ENCODE data around the gene PIAS4.

The PIAS4 gene

DNA sequence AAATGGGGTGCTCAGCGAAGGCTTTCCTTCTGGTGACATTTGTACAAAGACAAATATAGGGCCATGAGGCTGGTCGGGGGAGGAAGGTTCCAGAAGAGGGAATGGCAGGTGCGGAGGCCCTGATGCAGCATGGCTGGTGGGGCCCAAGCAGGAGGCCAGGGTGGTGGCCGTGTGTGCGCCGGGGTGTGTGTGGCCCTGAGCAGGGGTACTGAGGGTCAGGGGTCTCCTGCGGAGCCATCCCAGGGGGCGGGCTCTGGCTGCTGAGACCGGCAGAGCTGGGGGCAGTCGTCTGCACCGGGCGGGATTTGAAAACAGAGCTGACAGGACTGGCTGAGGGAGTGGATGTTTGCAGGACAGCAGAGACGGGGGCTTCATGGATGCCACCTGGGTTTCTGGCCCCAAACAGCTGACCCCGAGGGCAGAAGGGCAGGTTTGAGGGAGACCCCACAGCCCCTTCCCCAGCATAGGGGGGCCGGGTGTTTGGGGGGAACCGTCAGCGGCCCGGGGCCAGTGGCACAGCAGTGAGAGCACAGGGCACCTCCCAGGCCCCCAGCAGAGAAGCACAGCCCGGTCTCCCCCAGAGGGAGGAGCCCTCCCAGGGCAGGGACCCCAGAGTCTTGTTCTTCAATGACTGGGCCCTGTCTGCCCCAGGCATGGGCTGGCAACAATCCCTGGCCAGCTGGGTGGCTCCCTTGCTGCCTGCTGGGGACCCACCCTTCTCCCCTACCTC, 11.4 kb downstream of the PIAS4 start:
- Histone ChIP-seq H3K9ac (ENCODE audit: low read depth, low read length) (no peak overlapping the region), H3K4me2 (ENCODE audit: low read length) (no peak overlapping the region), H3K36me3 (ENCODE audit: insufficient read depth, low read length) (peaks cover 21% of the 10 kb centered on the region), H3K4me1 (ENCODE audit: control insufficient read depth, insufficient read depth, low read length) (no peaks in the 10 kb centered on the region), H3K4me3 (ENCODE audit: low read length) (no peak overlapping the region), H3K9me3 (replicated peaks; ENCODE audit: low read length) (no peaks in the 10 kb centered on the region), H3K27me3 (ENCODE audit: control insufficient read depth, insufficient read depth, low read length) (no peaks in the 10 kb centered on the region)

DNA sequence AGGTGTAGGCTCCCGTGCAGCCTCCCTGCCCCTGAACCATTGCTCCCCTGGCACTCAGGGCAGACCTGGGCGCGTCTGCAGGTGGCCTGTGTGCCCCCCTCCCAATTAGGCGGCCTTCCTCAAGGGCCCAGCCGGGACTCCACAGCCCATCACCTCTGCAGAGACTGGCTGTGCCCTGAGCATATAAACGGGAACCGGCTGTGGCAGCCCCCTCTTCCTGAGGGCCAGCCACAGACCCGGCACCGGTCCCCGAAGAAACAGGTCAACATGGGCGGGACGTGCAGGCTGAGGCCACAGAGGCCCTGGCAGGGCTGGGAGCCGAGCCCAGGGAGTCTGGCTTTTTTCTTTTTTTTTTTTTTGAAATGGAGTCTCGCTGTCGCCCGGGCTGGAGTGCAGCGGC, 12.0 kb downstream of the PIAS4 start:
- H3K9me3 ChIP-seq (replicated peaks; ENCODE audit: low read length) = no peaks in the 10 kb centered on the region
- H3K36me3 ChIP-seq (ENCODE audit: insufficient read depth, low read length) = peaks cover 21% of the 10 kb centered on the region
- H3K9ac ChIP-seq (ENCODE audit: low read depth, low read length) = no peak overlapping the region
- H3K4me3 ChIP-seq (ENCODE audit: low read length) = no peak overlapping the region
- H3K4me2 ChIP-seq (ENCODE audit: low read length) = no peak overlapping the region
- H3K4me1 ChIP-seq (ENCODE audit: control insufficient read depth, insufficient read depth, low read length) = no peaks in the 10 kb centered on the region
- H3K27me3 ChIP-seq (ENCODE audit: control insufficient read depth, insufficient read depth, low read length) = no peaks in the 10 kb centered on the region

DNA sequence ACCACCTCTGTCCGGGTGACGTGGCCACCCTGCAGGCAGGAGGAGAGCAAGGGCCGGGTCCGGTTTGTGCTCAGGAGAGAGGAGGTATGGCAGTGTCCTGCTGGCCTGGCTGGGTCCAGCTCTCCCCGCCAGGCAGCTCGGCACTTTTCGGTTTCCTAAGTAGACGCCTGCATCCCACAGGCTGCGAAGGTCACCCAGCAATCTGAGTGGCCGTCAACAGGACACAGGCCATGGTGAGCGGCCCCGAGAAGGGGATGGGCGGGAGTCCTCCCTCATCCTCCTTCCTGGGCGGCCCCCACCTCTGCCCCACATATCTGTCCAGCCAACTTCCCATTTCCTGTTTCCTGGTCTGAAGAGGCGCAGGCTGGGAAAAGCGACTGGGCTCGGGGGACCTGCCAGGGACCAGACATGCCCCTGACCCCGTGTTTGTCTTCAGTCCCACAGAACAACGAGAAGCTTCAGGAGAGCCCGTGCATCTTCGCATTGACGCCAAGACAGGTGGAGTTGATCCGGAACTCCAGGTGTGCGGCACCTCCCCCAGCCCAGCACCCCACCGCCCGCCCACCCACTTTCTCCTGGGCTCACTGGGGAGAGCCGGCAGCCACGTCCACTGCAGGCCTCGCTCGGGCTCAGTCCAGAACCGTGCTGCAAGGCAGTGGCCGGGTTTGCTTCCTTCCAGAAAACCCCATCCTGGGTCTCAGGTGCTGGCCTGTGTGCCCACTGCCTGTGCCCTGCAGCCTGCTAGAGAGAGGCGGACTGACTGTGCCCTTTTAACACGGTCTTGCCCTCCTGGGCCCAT, 16.3 kb downstream of the PIAS4 start:
- Histone ChIP-seq H3K27me3 (ENCODE audit: control insufficient read depth, insufficient read depth, low read length) (no peaks in the 10 kb centered on the region), H3K4me1 (ENCODE audit: control insufficient read depth, insufficient read depth, low read length) (no peaks in the 10 kb centered on the region), H3K9me3 (replicated peaks; ENCODE audit: low read length) (no peaks in the 10 kb centered on the region), H3K4me2 (ENCODE audit: low read length) (no peak overlapping the region), H3K9ac (ENCODE audit: low read depth, low read length) (no peak overlapping the region), H3K36me3 (ENCODE audit: insufficient read depth, low read length) (peaks cover 17% of the 10 kb centered on the region), H3K4me3 (ENCODE audit: low read length) (no peak overlapping the region)

DNA sequence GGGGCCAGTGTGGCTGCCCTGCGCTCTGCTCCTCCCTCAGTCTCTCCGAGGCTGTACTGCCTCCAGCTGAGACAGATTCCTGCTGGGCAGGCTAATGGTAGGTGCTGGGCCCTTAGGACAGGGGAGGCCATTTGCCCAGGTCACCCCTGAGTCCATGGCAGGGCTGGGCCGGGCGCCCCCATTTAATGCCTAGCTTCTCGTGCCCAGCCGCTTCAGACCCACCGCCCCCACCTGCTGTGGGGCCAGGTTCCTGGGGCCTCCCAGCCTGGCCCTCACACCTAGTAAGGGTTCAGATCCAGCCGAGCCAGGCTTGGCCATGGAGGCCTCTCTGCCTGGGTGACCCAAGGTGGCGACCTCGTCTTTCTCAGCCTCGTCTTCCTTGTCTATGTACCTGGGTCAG, 17.8 kb downstream of the PIAS4 start:
- Histone ChIP-seq H3K36me3 (ENCODE audit: insufficient read depth, low read length) (peaks cover 22% of the 10 kb centered on the region), H3K9ac (ENCODE audit: low read depth, low read length) (no peak overlapping the region), H3K9me3 (replicated peaks; ENCODE audit: low read length) (no peaks in the 10 kb centered on the region), H3K4me3 (ENCODE audit: low read length) (no peak overlapping the region), H3K4me1 (ENCODE audit: control insufficient read depth, insufficient read depth, low read length) (no peaks in the 10 kb centered on the region), H3K27me3 (ENCODE audit: control insufficient read depth, insufficient read depth, low read length) (no peaks in the 10 kb centered on the region), H3K4me2 (ENCODE audit: low read length) (no peak overlapping the region)

DNA sequence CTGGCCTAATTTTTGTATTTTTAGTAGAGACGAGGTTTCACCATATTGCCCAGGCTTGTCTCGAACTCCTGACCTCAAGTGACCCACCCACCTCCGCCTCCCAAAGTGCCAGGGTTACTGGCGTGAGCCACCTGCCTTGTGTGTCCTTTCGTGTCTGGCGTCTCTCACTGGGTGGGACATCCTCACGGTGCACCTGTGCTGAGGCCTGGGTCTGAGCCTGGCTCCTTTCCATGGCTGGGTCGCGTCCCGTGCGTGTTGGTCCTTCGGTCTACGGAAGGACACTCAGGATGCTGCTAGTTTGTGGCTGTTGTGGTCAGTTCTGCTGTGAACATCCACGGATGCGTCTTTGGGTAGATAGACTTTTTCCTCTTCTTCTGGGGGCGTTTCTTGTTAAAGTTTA, 19.6 kb downstream of the PIAS4 start:
- Histone ChIP-seq H3K4me2 (ENCODE audit: low read length) (no peak overlapping the region), H3K36me3 (ENCODE audit: insufficient read depth, low read length) (peaks cover 22% of the 10 kb centered on the region), H3K4me3 (ENCODE audit: low read length) (no peak overlapping the region), H3K27me3 (ENCODE audit: control insufficient read depth, insufficient read depth, low read length) (no peaks in the 10 kb centered on the region), H3K4me1 (ENCODE audit: control insufficient read depth, insufficient read depth, low read length) (no peaks in the 10 kb centered on the region), H3K9me3 (replicated peaks; ENCODE audit: low read length) (no peaks in the 10 kb centered on the region), H3K9ac (ENCODE audit: low read depth, low read length) (no peak overlapping the region)

DNA sequence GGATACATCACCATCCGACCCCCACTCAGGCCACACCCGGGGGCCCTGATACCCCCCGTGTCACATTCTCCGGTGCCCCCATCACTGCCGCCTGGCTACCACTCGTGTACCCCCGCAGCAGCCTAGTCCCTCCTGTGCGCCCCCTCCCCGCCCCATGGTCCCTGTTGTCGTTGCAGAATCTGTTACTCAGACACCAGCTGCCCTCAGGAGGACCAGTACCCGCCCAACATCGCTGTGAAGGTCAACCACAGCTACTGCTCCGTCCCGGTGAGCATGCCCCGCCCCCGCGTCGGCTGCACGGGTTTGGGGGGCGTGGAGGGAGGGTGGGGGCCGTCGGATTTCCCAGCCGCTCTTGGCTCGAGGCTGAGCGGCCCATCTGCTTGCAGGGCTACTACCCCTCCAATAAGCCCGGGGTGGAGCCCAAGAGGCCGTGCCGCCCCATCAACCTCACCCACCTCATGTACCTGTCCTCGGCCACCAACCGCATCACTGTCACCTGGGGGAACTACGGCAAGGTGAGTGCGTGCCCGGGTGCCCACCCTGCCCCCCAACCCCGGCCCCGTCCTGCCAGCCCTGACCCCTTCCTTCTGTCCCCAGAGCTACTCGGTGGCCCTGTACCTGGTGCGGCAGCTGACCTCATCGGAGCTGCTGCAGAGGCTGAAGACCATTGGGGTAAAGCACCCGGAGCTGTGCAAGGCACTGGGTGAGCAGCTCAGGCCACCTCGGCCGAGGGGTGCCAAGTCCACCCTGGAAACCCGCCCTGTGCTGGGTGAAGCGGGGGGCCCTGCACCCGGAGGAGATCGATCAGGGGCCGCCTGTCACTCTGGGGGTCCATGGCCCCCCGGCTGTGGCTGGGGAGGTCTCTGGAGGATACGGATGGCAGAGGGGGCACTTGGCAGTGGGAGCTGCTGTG, 21.1 kb downstream of the PIAS4 start:
- H3K9me3 ChIP-seq (replicated peaks; ENCODE audit: low read length) = no peaks in the 10 kb centered on the region
- H3K27me3 ChIP-seq (ENCODE audit: control insufficient read depth, insufficient read depth, low read length) = no peaks in the 10 kb centered on the region
- no peak overlapping the region for H3K4me2 ChIP-seq (ENCODE audit: low read length)
- H3K36me3 ChIP-seq (ENCODE audit: insufficient read depth, low read length) = peaks cover 33% of the 10 kb centered on the region
- no peaks in the 10 kb centered on the region for H3K4me1 ChIP-seq (ENCODE audit: control insufficient read depth, insufficient read depth, low read length)
- H3K4me3 ChIP-seq (ENCODE audit: low read length) = no peak overlapping the region
- no peak overlapping the region for H3K9ac ChIP-seq (ENCODE audit: low read depth, low read length)

DNA sequence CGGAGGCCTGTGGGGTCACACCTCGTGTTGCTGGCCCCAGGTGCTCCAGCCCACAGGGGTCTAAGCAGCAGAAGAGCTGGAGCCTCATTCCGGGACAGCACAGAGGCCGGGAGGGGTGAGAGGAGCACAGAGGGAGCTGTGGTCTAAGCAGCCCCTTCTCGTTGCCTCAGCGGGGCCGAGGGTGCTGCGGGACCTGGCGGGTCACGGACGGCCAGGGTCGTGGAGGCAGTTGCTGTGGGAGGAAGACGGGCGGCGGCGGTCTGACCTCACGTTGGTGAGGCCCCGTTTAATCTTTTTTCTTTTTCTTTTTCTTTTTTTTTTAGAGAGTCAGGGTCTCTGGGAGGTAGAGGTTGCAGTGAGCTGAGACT, 21.7 kb downstream of the PIAS4 start:
- H3K4me1 ChIP-seq (ENCODE audit: control insufficient read depth, insufficient read depth, low read length) = no peaks in the 10 kb centered on the region
- H3K36me3 ChIP-seq (ENCODE audit: insufficient read depth, low read length) = peaks cover 37% of the 10 kb centered on the region
- no peak overlapping the region for H3K9ac ChIP-seq (ENCODE audit: low read depth, low read length)
- no peak overlapping the region for H3K4me3 ChIP-seq (ENCODE audit: low read length)
- H3K4me2 ChIP-seq (ENCODE audit: low read length) = no peak overlapping the region
- H3K9me3 ChIP-seq (replicated peaks; ENCODE audit: low read length) = no peaks in the 10 kb centered on the region
- no peaks in the 10 kb centered on the region for H3K27me3 ChIP-seq (ENCODE audit: control insufficient read depth, insufficient read depth, low read length)

DNA sequence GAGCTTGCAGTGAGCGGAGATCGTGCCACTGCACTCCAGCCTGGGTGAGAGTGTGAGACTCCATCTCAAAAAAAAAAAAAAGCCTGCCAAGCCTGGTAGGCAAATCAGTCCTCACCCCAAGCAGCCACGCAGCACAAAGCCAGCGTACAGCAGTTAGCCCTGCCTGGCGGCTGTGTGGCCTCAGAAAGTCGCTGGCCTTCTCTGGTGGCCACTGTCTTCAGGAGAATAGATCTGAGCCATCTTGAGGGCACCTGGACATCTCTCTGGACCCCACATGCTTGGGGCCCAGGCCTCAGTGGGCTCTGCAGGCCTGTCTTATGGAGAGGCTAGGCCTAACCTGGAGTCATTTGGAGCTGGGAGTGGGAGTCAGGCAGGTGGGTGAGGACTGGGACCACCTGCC, 23.0 kb downstream of the PIAS4 start:
- no peak overlapping the region for H3K4me2 ChIP-seq (ENCODE audit: low read length)
- no peaks in the 10 kb centered on the region for H3K9me3 ChIP-seq (replicated peaks; ENCODE audit: low read length)
- H3K4me1 ChIP-seq (ENCODE audit: control insufficient read depth, insufficient read depth, low read length) = no peaks in the 10 kb centered on the region
- H3K9ac ChIP-seq (ENCODE audit: low read depth, low read length) = no peak overlapping the region
- peaks cover 32% of the 10 kb centered on the region for H3K36me3 ChIP-seq (ENCODE audit: insufficient read depth, low read length)
- no peak overlapping the region for H3K4me3 ChIP-seq (ENCODE audit: low read length)
- no peaks in the 10 kb centered on the region for H3K27me3 ChIP-seq (ENCODE audit: control insufficient read depth, insufficient read depth, low read length)

DNA sequence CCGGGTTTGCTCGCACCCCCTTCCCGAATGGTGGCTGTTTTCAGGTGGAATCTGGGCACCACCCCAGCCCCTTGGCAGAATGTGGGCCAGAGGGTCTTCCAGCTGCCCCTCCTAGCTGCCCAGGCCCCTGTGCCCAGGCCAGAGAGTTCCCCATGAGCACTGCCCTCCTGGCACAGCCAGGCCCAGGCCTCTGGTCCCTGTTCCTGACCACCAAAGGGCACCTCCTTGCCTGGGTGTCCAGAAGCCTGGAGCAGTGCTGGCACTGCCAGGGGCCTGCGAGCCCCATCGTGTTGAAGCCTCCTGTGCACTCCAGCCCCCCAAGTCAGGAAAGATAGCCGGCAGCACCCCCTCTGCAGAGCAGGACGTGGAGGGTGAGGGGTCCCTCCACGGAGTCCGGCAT, 23.4 kb downstream of the PIAS4 start:
- H3K9ac ChIP-seq (ENCODE audit: low read depth, low read length) = no peak overlapping the region
- no peaks in the 10 kb centered on the region for H3K9me3 ChIP-seq (replicated peaks; ENCODE audit: low read length)
- no peaks in the 10 kb centered on the region for H3K27me3 ChIP-seq (ENCODE audit: control insufficient read depth, insufficient read depth, low read length)
- H3K4me1 ChIP-seq (ENCODE audit: control insufficient read depth, insufficient read depth, low read length) = no peaks in the 10 kb centered on the region
- no peak overlapping the region for H3K4me2 ChIP-seq (ENCODE audit: low read length)
- H3K4me3 ChIP-seq (ENCODE audit: low read length) = no peak overlapping the region
- H3K36me3 ChIP-seq (ENCODE audit: insufficient read depth, low read length) = peaks cover 32% of the 10 kb centered on the region

DNA sequence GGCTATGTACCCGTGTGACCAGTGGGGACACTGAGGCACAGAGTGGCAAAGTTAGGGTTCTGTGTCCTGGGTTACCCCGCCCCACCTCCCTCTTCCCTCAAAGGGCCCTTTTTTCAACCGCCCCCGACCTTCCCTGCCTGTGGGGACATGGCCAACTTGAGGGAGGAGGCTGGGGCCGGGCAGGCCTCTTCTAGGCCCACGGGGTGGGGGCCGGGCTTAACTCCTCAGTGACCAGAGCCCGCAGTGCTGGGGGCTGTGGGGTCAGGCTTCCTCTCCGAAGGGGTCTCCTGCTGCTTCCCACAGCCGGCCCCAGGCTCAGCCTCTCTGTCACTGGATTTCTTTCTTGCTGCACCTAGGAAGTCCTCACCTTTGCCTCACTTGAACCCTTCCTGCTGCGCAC, 23.9 kb downstream of the PIAS4 start:
- H3K4me3 ChIP-seq (ENCODE audit: low read length) = no peak overlapping the region
- no peaks in the 10 kb centered on the region for H3K9me3 ChIP-seq (replicated peaks; ENCODE audit: low read length)
- no peak overlapping the region for H3K9ac ChIP-seq (ENCODE audit: low read depth, low read length)
- H3K4me2 ChIP-seq (ENCODE audit: low read length) = no peak overlapping the region
- no peaks in the 10 kb centered on the region for H3K4me1 ChIP-seq (ENCODE audit: control insufficient read depth, insufficient read depth, low read length)
- H3K27me3 ChIP-seq (ENCODE audit: control insufficient read depth, insufficient read depth, low read length) = no peaks in the 10 kb centered on the region
- H3K36me3 ChIP-seq (ENCODE audit: insufficient read depth, low read length) = peaks cover 35% of the 10 kb centered on the region

DNA sequence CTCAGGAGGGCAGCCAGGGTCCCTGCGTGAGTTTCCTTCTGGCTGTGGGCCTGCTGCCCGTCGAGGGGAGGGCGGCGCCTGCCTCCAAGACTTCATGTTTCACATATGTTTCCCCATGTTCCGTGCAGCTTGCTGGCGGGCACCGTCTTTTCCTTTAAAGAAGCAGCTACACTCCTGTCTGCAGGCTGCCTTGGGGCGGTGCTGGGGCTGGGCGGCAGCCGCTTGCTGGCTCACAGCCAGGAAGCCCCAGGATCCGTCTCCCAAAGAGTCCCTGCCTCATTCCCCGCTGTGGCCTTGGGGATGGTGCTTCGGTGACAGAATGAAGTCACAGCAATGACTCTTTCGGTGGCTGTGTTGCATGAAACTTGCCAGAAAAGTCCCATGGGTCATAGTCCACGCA, 24.9 kb downstream of the PIAS4 start:
- no peaks in the 10 kb centered on the region for H3K9me3 ChIP-seq (replicated peaks; ENCODE audit: low read length)
- H3K4me1 ChIP-seq (ENCODE audit: control insufficient read depth, insufficient read depth, low read length) = no peaks in the 10 kb centered on the region
- H3K4me2 ChIP-seq (ENCODE audit: low read length) = no peak overlapping the region
- no peak overlapping the region for H3K4me3 ChIP-seq (ENCODE audit: low read length)
- H3K27me3 ChIP-seq (ENCODE audit: control insufficient read depth, insufficient read depth, low read length) = no peaks in the 10 kb centered on the region
- peaks cover 43% of the 10 kb centered on the region for H3K36me3 ChIP-seq (ENCODE audit: insufficient read depth, low read length)
- H3K9ac ChIP-seq (ENCODE audit: low read depth, low read length) = no peak overlapping the region
